ENCODE results near the gene CACNA1C.

CACNA1C gene

DNA sequence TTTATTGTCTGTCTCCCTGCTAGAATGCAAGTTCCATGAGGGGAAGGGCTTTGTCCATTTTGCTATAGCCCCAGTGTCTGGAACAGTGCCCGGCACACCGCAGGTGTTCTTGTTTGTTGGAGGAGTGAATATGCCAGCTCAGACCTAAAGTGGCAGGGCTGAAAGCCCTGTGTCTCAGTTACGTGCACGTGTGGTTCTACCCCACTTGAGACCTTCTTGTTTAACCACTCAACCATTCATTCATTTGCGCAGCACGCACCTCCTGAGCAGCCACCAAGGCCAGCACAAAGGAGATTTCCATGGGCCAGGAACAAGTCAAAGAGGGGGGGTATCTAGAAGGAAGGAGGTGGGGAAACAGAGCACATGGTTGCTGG, 404.0 kb downstream of the CACNA1C start:
- H3K27ac ChIP-seq, result no peak overlapping the region
- TF ChIP-seq, protein P1, sequence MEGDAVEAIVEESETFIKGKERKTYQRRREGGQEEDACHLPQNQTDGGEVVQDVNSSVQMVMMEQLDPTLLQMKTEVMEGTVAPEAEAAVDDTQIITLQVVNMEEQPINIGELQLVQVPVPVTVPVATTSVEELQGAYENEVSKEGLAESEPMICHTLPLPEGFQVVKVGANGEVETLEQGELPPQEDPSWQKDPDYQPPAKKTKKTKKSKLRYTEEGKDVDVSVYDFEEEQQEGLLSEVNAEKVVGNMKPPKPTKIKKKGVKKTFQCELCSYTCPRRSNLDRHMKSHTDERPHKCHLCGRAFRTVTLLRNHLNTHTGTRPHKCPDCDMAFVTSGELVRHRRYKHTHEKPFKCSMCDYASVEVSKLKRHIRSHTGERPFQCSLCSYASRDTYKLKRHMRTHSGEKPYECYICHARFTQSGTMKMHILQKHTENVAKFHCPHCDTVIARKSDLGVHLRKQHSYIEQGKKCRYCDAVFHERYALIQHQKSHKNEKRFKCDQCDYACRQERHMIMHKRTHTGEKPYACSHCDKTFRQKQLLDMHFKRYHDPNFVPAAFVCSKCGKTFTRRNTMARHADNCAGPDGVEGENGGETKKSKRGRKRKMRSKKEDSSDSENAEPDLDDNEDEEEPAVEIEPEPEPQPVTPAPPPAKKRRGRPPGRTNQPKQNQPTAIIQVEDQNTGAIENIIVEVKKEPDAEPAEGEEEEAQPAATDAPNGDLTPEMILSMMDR (conservative IDR thresholded peaks at IDR 0.05), result no peak

DNA sequence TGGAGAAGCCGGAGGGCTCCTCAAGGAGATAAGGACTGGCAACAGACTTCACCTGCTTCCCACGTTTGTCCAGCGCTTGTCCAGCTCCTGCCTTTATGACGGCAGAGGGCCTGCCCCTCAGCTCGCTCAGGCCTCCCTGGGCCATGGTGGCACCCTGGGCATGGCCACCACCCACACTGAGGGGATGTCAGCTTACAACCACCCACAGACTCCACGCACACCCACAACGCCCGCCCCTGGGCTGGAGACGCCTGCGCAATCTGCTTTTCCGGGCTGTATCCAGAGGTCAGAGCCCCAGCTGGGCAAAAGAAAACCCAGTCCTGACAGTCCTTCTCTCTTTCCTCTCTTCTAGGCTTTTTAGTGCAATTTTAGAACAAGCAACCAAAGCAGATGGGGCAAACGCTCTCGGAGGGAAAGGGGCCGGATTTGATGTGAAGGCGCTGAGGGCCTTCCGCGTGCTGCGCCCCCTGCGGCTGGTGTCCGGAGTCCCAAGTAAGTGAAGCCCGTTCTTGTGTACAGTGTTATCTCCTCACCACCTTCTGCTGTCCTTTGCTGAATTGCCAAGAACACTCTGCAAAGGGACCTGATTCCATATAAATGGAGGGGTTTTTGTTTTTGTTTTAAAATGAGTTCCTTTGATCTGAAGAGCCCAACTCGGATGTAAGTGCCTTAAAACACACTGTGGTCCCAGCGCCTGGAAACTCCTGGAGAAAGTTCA, 404.6 kb downstream of the CACNA1C start:
- no peak overlapping the region for H3K27ac ChIP-seq
- TF ChIP-seq, protein P1 (conservative IDR thresholded peaks at IDR 0.05), result no peak

DNA sequence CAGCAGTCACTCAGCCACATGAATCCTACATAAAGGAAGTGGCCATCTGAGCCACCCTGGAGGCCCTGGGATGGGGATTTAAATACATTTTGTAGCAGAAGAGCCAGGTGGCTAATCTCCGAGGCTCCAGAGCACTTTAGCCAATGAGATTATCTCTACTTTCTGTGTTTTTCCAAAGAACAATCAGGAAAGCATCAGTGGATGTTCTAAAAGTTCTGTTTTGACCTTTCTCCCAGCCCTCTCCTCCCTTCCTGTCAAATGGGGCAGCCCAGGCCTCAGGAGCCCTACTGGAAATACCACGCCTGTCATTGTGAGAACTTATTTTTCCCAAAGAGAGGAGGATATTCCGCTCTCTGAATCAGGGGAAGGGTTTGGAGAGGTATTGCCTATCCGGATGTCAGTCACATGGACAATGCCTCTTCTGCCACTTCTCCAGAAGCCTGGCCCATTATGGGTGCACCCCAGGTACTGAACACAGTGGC, 405.2 kb downstream of the CACNA1C start:
- no peak overlapping the region for H3K27ac ChIP-seq
- TF ChIP-seq, protein P1 (conservative IDR thresholded peaks at IDR 0.05), result no peak

DNA sequence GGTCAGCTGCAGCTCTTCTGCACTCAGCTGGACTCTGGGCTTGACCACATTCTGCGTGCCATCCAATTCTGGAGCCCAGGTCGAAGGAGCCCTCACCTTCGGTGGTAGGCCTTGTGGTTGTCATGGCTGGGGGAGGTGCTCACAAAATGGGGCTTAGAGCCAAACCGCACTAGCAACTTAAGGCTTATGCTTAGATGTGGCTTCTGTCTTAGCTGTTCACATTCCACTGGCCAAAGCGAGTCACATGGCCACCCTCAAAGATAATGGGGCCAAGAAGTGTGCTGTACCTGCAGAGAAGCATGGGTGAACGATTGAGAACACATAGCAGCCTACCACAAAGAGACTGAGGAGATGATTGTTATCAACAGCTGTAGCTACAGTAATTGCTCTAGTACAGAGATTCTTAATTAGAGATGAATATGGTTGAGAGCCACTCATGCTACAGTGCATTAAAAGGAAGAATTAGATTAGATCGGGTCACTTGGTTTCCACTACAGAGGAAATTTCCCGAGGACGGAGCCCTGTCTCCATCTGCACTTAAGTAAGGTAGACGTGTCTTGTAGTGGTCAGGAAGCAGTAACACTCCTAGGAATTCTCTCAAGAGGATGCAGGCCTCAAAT, 407.4 kb downstream of the CACNA1C start:
- TF ChIP-seq, protein P1 (conservative IDR thresholded peaks at IDR 0.05), result no peak

DNA sequence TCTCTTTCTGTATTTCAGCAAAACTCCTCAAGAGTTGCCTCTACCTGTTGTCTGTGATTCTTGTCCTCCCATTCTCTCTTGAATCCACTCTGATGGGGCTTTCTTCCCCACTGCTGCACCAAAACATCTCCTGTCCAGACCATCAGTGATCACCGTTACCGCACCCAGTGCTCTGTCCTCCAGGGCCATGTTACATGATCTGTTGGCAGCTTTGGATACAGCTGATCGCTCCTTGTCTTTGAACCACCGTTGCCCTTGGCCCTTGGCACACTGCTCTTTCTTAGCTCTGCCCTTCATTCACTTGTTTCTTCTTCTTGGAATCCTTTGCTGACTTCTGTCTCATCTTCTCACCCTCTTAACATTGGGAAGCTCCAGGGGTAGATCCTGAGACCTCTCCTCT, 408.3 kb downstream of the CACNA1C start:
- no peak overlapping the region for H3K27ac ChIP-seq
- TF ChIP-seq, protein P1 (conservative IDR thresholded peaks at IDR 0.05), result no peak

More for the DNA sequence above, 407.4 kb downstream of the CACNA1C start:
- H3K27ac ChIP-seq, result no peak overlapping the region

DNA sequence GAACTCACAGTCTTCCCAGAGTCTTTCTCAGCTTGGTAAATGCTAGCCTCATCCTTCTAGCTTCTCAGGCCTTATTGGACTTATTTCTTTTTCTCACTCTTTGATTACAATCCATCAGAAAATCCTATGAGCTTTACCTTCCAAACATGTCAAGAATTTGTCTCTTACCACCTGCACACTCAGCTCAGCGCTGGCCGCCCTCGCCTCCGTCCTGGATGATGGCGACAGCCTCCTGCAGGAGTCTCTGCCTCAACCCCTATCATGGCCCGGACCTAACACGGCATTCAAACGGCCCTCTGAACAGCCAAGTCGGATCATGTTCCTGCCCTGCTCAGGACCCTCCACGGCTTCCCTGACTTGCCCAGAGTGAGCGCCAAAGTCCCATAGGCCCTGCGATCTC, 408.9 kb downstream of the CACNA1C start:
- H3K27ac ChIP-seq, result no peak overlapping the region
- TF ChIP-seq, protein P1 (conservative IDR thresholded peaks at IDR 0.05), result no peak

DNA sequence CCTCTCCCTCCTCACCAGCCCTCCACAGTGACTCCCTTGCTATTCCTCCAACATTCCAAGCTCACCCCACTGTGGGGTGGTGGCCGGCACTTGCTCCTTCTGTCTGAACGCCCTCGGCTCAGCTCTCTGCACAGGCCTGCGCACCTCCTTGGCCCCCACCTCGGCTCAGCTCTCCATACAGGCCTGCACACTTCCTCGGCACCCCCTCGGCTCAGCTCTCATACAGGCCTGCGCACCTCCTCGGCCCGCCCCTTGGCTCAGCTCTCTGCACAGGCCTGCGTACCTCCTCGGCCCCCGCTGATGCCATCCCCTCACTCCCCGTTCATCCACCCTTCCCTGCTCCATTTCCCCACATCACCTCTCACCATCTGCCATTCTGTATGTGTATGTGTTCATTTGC, 409.3 kb downstream of the CACNA1C start:
- TF ChIP-seq, protein P1 (conservative IDR thresholded peaks at IDR 0.05), result no peak
- H3K27ac ChIP-seq, result no peak overlapping the region
